Stimulated activated CD8-positive, alpha-beta memory T cell treated with anti-CD3 and anti-CD28 coated beads, Interleukin-12 subunit alpha, Interleukin-12 subunit beta, amount 100 ng/mL, for 24 hours (primary cell): ENCODE data around the gene NUDT6.

Experiments used
- DNase-seq: peaks from one replicate; pipeline ENCODE4 v3.0.0-alpha.2; 2020; ENCODE audit errors: extremely low read depth

NUDT6 gene

GRCh38 chr4:122914292-122914904, 8.0 kb downstream of the NUDT6 start:
- DNase-seq, result no peak

GRCh38 chr4:122912810-122913575, 9.4 kb downstream of the NUDT6 start:
- no peak for DNase-seq

- DNase-seq, result no peak
Observed at GRCh38 chr4:122911588-122911987, 10.8 kb downstream of the NUDT6 start.

GRCh38 chr4:122909683-122910082, 12.7 kb downstream of the NUDT6 start:
- no peak for DNase-seq

- no peak for DNase-seq
Observed at GRCh38 chr4:122908223-122908622, 14.2 kb downstream of the NUDT6 start.

- DNase-seq, result no peak
Observed at GRCh38 chr4:122906859-122907305, 15.5 kb downstream of the NUDT6 start.

- no peak for DNase-seq
Observed at GRCh38 chr4:122903766-122904288, 18.6 kb downstream of the NUDT6 start.

GRCh38 chr4:122901247-122902010, 21.0 kb downstream of the NUDT6 start:
- no peak for DNase-seq

- no peak for DNase-seq
Observed at GRCh38 chr4:122900314-122900713, 22.1 kb downstream of the NUDT6 start.

GRCh38 chr4:122899682-122900081, 22.7 kb downstream of the NUDT6 start:
- no peak for DNase-seq

GRCh38 chr4:122898370-122899150, 23.8 kb downstream of the NUDT6 start:
- DNase-seq, result no peak

GRCh38 chr4:122896270-122896669, 26.1 kb downstream of the NUDT6 start:
- no peak for DNase-seq

GRCh38 chr4:122895336-122895995, 26.9 kb downstream of the NUDT6 start:
- no peak for DNase-seq

- no peak for DNase-seq
Observed at GRCh38 chr4:122894827-122895226, 27.6 kb downstream of the NUDT6 start.

- no peak for DNase-seq
Observed at GRCh38 chr4:122890147-122890795, 32.1 kb downstream of the NUDT6 start.

- DNase-seq, result no peak
Observed at GRCh38 chr4:122889726-122890125, 32.7 kb downstream of the NUDT6 start.

GRCh38 chr4:122884499-122884898, 37.9 kb downstream of the NUDT6 start:
- no peak for DNase-seq

GRCh38 chr4:122882857-122883735, 39.3 kb downstream of the NUDT6 start:
- DNase-seq, result no peak

- no peak for DNase-seq
Observed at GRCh38 chr4:122879001-122879400, 43.4 kb downstream of the NUDT6 start.

GRCh38 chr4:122876456-122876855, 45.9 kb downstream of the NUDT6 start:
- DNase-seq, result no peak
